SW480 (cell line): ENCODE measurements around the gene NPS.

Experiments used
- DNase-seq: peaks from one replicate; pipeline ENCODE4 v3.0.0-alpha.2; 2016; ENCODE audit warnings: low spot score

NPS gene

GRCh38 chr10:127561647-127562046 lies 12.5 kb downstream of the NPS start:
- no peak for DNase-seq

- DNase-seq, result peak; percentile 8
These were observed 14.8 kb downstream of the NPS start for GRCh38 chr10:127563718-127564553.

- DNase-seq, result no peak
These were observed 15.5 kb downstream of the NPS start for GRCh38 chr10:127564644-127565043.

- DNase-seq, result no peak
These were observed 16.5 kb downstream of the NPS start for GRCh38 chr10:127565583-127565982.

DNA sequence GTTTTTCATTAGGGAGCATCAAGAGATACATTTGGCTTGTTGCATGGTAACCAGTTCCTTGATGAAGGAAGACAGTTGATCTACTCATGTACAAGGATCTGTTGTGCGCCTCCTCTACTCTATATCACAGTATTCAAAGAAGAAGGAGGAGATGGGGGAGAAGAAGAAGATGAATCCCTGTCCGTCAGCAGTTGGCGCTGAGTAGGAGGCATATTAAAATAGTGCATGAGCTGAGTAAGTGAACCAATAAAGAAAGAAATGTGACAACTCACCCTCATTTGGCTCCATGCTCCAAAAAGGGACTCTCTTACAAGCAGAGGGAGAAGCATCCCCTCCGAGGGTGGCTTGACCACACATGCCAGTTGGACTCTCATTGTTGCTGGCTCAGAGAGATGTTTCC lies 20.1 kb downstream of the NPS start:
- DNase-seq, result no peak

DNA sequence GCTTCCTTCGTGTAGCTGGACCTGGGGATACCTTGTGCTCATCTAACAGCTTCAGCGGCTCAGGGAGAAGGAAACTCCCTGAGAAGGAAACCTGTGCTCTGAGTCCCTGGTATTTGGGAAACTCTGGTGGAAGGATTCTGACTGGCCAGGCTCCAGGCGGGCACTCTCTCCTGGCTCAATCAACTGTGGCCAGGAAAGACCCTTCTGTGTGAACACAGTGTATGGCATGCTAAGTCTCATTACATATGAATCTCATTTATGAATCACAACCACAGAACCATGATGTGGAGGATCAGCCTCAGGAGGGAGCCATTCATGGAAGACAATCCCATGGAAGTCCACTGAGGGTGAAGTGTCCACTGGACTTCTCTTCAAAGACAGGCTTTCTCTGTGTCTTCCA lies 20.9 kb downstream of the NPS start:
- no peak for DNase-seq

DNA sequence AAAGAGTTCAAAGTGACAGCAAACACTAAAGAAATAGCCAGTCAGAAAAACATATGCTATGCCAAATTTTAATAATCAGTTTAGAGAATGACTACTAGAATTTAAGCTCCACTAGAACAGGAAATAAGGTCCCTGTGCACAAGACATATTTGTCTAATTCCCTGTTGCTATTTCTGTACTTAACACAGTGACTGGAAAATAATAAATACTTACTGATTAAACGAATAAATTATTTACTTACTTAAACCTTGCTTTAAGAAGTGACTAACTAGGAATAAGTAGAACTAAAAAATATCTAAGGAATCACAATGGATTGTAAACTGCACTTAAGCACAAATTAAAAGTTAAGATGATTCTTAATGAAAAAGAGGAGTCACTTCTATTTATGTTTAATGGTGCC lies 22.3 kb downstream of the NPS start:
- no peak for DNase-seq

DNA sequence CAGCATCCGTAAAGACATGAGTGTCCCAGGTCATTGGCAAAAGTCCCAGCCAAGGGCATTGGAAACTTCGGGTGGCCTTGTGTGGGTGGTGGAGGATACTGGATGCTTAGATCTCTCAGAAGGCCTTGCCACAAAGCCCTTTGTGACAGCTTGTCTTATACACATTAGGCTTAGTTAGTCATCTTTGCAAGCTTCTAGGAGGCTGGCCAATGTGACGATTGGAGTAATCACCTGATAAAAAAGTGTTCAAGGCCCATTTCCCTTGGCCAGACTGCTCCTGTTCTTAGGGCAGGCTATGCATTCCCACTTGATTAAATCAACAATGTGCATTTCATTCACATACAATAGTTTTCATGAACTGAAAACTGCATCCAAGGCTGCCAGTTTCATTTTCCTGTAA lies 26.9 kb downstream of the NPS start:
- no peak for DNase-seq

- no peak for DNase-seq
These were observed 27.6 kb downstream of the NPS start for GRCh38 chr10:127576740-127577161.

GRCh38 chr10:127577376-127578258 lies 28.5 kb downstream of the NPS start:
- DNase-seq, result peak; percentile 29

- DNase-seq, result no peak
These were observed 29.3 kb downstream of the NPS start for GRCh38 chr10:127578259-127578960.

GRCh38 chr10:127578961-127579305 lies 29.8 kb downstream of the NPS start:
- DNase-seq, result no peak

- no peak for DNase-seq
These were observed 30.5 kb downstream of the NPS start for GRCh38 chr10:127579640-127580039.

DNA sequence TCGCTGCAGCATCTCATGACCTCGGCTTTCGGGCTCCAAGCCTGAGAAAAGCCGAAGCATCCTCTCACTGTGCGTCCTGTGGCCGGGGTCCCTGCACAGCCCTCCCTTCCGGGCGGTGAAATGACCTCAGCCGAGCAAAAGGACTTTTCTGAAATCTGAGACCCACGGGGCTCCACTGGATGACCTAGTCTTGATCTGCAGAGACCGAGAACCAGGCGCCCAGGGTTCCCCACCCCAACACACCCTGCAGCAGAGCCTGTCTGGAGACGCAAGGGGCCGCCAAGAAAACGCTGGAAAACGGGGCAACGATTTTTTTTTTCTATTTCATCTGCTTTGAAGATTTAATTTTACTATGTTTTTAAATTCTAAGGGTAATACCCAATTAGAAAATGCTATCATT lies 31.7 kb downstream of the NPS start:
- DNase-seq, result no peak

DNA sequence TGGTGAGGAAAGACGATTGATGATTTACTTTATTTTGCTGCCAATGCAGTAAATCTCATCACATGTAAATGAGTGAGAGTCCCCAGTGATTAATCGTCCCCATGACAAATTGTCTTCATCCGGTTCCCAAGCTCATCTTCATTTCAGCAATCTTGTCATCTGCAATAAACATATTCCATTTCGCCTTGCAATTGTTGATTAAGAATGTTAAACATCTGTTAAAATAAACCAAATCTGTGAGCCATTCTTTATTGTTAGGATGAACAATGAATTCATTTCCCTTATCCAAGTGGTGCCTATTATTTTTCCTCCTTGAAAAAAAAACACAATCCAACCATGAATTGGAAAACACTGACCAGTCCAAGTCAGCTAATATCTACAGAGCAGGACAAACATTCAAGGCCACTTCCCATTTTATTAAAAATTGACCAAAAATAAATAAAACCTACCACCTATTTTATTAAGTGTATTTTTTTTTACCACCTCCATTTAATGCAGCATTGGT lies 36.5 kb downstream of the NPS start:
- DNase-seq, result no peak

- no peak for DNase-seq
These were observed 38.7 kb downstream of the NPS start for GRCh38 chr10:127587668-127588365.

DNA sequence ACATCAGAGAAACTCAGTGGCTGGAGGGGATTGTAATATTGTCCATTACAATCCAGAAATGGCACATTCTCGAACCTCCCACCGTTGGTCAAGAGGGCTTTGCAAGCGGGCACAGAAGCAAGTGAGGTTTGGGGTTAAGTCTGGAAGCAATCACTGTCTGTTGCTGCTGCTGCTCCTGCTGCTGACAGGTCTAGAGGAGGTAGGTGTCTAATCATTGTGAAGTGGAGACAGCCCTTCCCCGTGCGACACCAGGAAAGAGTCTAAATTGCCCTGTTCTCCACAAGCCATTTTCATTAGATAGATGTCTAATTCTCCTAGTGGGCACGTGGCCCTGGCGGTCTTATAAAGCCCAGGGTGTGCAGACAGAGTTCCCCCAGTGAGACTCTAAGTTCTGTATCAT lies 43.5 kb downstream of the NPS start:
- no peak for DNase-seq

DNA sequence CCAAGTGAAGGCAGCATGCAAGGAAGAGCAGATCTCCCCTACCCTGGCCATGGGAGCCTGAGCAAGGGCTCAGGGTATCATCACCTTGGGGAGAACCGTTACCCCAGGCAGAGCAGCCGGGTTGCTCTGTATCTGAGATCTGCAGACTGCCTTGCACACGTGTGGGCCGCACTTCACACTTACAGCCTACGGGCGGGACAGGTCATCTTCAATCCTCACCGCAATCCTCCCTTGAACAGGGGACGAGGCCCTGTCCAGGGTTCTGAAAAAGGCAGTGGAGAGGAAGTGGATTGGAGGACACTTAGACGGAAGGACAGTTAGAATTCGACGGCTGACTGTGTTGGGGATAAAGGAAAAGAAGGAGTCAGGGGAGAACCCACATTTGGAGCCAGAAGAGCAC lies 51.4 kb downstream of the NPS start:
- DNase-seq, result no peak
